Subcutaneous preadipocyte (primary cell): ENCODE results near the gene AVPI1. TPM values are rescaled to one million over a fixed set of nuclear protein-coding genes. Genes with fewer than 3 reads are reported as not detected.

Source experiments
- total RNA-seq: library from RNA; depleted of rRNA; stranded (reverse); fragments of >200 nt; gene quantifications from 2 replicates; pipeline ENCODE4 v1.2.3, GENCODE V29; 2012

AVPI1 gene
- total RNA-seq, result 20.9 and 37.1 TPM in 2 replicates

GRCh38 chr10:97686962-97687784 lies at the start of gene AVPI1:
AVPI1 (minus strand) TSS chr10:97687241; CDS start chr10:97679905, 7,336 bp downstream.

GRCh38 chr10:97713339-97713825 lies 26.3 kb upstream of the AVPI1 start, which contains the start of gene MARVELD1:
MARVELD1 (plus strand) TSS chr10:97713730; CDS start chr10:97713877, 147 bp downstream.

GRCh38 chr10:97640174-97640867 lies 46.7 kb downstream of the AVPI1 start, which contains the start of gene PI4K2A:
PI4K2A (plus strand) TSS chr10:97640671; CDS start chr10:97640743, 72 bp downstream.

GRCh38 chr10:97632949-97633884 lies 53.8 kb downstream of the AVPI1 start, which contains the start of gene MORN4:
MORN4 (minus strand) TSS chr10:97633500; CDS start chr10:97619653, 13,847 bp downstream.

Other genes starting within 250 kb of the AVPI1 start
- 34.5 and 37.5 TPM in 2 replicates for gene EXOSC1, start 241.2 kb downstream of the AVPI1 start, total RNA-seq
- gene ZDHHC16, start 241.1 kb downstream of the AVPI1 start, total RNA-seq, result 55.5 and 70.4 TPM in 2 replicates
- 81.2 and 105 TPM in 2 replicates for gene MMS19, start 188.8 kb downstream of the AVPI1 start, total RNA-seq
- 15.8 and 22.8 TPM in 2 replicates for gene UBTD1, start 188.3 kb downstream of the AVPI1 start, total RNA-seq
- gene ANKRD2, start 114.5 kb downstream of the AVPI1 start, total RNA-seq, result 1.8 and 2.9 TPM in 2 replicates
- 2.5 and 2.6 TPM in 2 replicates for gene HOGA1, start 102.9 kb downstream of the AVPI1 start, total RNA-seq
- gene C10orf62, start 97.5 kb downstream of the AVPI1 start, total RNA-seq, result 0.20 TPM in 1 of 2 replicates, not detected in the other
- gene MORN4, start 53.7 kb downstream of the AVPI1 start, total RNA-seq, result 3.7 and 4.0 TPM in 2 replicates
- gene PI4K2A, start 46.6 kb downstream of the AVPI1 start, total RNA-seq, result 22.4 and 23.3 TPM in 2 replicates
- 39.9 and 46.3 TPM in 2 replicates for gene MARVELD1, start 26.5 kb upstream of the AVPI1 start, total RNA-seq
- 11.8 and 19.0 TPM in 2 replicates for gene ZFYVE27, start 49.9 kb upstream of the AVPI1 start, total RNA-seq
- gene SFRP5, start 84.8 kb upstream of the AVPI1 start, total RNA-seq, result not detected in 2 replicates
- under 0.01 TPM in 2 replicates for gene GOLGA7B, start 162.6 kb upstream of the AVPI1 start, total RNA-seq